ENCODE measurements around the gene ZXDC.

- no peak for TF ChIP-seq POLR2A (IDR thresholded peaks at IDR 0.05)
- no peak for TF ChIP-seq CTCF (IDR thresholded peaks at IDR 0.05)
These were observed 40.0 kb downstream of the ZXDC start for GRCh38 chr3:126435456-126436315.
